ENCODE results near the gene MYO18A.

Gene MYO18A

GRCh38 chr17:29190039-29190438 is 9.8 kb upstream of the MYO18A start:
- no peak for TF ChIP-seq JUND (IDR thresholded peaks at IDR 0.05; ENCODE audit: low read depth)
- in situ Hi-C loops (cut with HindIII; ENCODE audit: low pct_unique_long_range_greater_than_20kb, low sequenced_read_pairs): no loop called here
- DNase-seq (ENCODE audit: low read depth in 1 of 2, low spot score in 1 of 2): no peak

GRCh38 chr17:29189355-29189754 is 9.2 kb upstream of the MYO18A start:
- in situ Hi-C loops (cut with HindIII; ENCODE audit: low pct_unique_long_range_greater_than_20kb, low sequenced_read_pairs): no loop called here
- TF ChIP-seq JUND (IDR thresholded peaks at IDR 0.05; ENCODE audit: low read depth): no peak
- DNase-seq (ENCODE audit: low read depth in 1 of 2, low spot score in 1 of 2): no peak

- no peak for TF ChIP-seq JUND (IDR thresholded peaks at IDR 0.05; ENCODE audit: low read depth)
- DNase-seq (ENCODE audit: low read depth in 1 of 2, low spot score in 1 of 2): peak in 1 of 2 experiments; percentile 70
- in situ Hi-C loops (cut with HindIII; ENCODE audit: low pct_unique_long_range_greater_than_20kb, low sequenced_read_pairs): no loop called here
These were observed 1.0 kb upstream of the MYO18A start for GRCh38 chr17:29181226-29181625.

- in situ Hi-C loops (cut with HindIII; ENCODE audit: low pct_unique_long_range_greater_than_20kb, low sequenced_read_pairs): no loop called here
- TF ChIP-seq JUND (IDR thresholded peaks at IDR 0.05; ENCODE audit: low read depth): no peak
- DNase-seq (ENCODE audit: low read depth in 1 of 2, low spot score in 1 of 2): no peak
These were observed 576 bp upstream of the MYO18A start for GRCh38 chr17:29180788-29181160.

GRCh38 chr17:29179232-29180033 is 765 bp downstream of the MYO18A start:
- in situ Hi-C loops (cut with HindIII; ENCODE audit: low pct_unique_long_range_greater_than_20kb, low sequenced_read_pairs): no loop called here
- peak; percentile 70 to 72 for DNase-seq (ENCODE audit: low read depth in 1 of 2, low spot score in 1 of 2)
- TF ChIP-seq JUND (IDR thresholded peaks at IDR 0.05; ENCODE audit: low read depth): no peak

- no peak for TF ChIP-seq JUND (IDR thresholded peaks at IDR 0.05; ENCODE audit: low read depth)
- in situ Hi-C loops (cut with HindIII; ENCODE audit: low pct_unique_long_range_greater_than_20kb, low sequenced_read_pairs): no loop called here
- no peak for DNase-seq (ENCODE audit: low read depth in 1 of 2, low spot score in 1 of 2)
These were observed 1.4 kb downstream of the MYO18A start for GRCh38 chr17:29178750-29179231.

GRCh38 chr17:29177871-29178749 is 2.1 kb downstream of the MYO18A start:
- no peak for TF ChIP-seq JUND (IDR thresholded peaks at IDR 0.05; ENCODE audit: low read depth)
- in situ Hi-C loops (cut with HindIII; ENCODE audit: low pct_unique_long_range_greater_than_20kb, low sequenced_read_pairs): no loop called here
- DNase-seq (ENCODE audit: low read depth in 1 of 2, low spot score in 1 of 2): peak; percentile 64 to 70

GRCh38 chr17:29177541-29177870 is 2.7 kb downstream of the MYO18A start:
- TF ChIP-seq JUND (IDR thresholded peaks at IDR 0.05; ENCODE audit: low read depth): no peak
- in situ Hi-C loops (cut with HindIII; ENCODE audit: low pct_unique_long_range_greater_than_20kb, low sequenced_read_pairs): no loop called here
- no peak for DNase-seq (ENCODE audit: low read depth in 1 of 2, low spot score in 1 of 2)

- TF ChIP-seq JUND (IDR thresholded peaks at IDR 0.05; ENCODE audit: low read depth): no peak
- peak; percentile 69 to 85 for DNase-seq (ENCODE audit: low read depth in 1 of 2, low spot score in 1 of 2)
- in situ Hi-C loops (cut with HindIII; ENCODE audit: low pct_unique_long_range_greater_than_20kb, low sequenced_read_pairs): no loop called here
These were observed 3.4 kb downstream of the MYO18A start for GRCh38 chr17:29176558-29177351.

- in situ Hi-C loops (cut with HindIII; ENCODE audit: low pct_unique_long_range_greater_than_20kb, low sequenced_read_pairs): no loop called here
- TF ChIP-seq JUND (IDR thresholded peaks at IDR 0.05; ENCODE audit: low read depth): no peak
- no peak for DNase-seq (ENCODE audit: low read depth in 1 of 2, low spot score in 1 of 2)
These were observed 4.8 kb downstream of the MYO18A start for GRCh38 chr17:29175349-29175748.

GRCh38 chr17:29172589-29172988 is 7.6 kb downstream of the MYO18A start:
- in situ Hi-C loops (cut with HindIII; ENCODE audit: low pct_unique_long_range_greater_than_20kb, low sequenced_read_pairs): no loop called here
- no peak for DNase-seq (ENCODE audit: low read depth in 1 of 2, low spot score in 1 of 2)
- no peak for TF ChIP-seq JUND (IDR thresholded peaks at IDR 0.05; ENCODE audit: low read depth)

- no peak for DNase-seq (ENCODE audit: low read depth in 1 of 2, low spot score in 1 of 2)
- no peak for TF ChIP-seq JUND (IDR thresholded peaks at IDR 0.05; ENCODE audit: low read depth)
- in situ Hi-C loops (cut with HindIII; ENCODE audit: low pct_unique_long_range_greater_than_20kb, low sequenced_read_pairs): no loop called here
These were observed 9.5 kb downstream of the MYO18A start for GRCh38 chr17:29170682-29171081.
